Lung (tissue), 12 donors: ENCODE data around the gene KRTAP1-3. TPM values are rescaled to one million over a fixed set of nuclear protein-coding genes. Genes with fewer than 3 reads are reported as not detected.

ENCODE experiments used
- ATAC-seq: fragments of 200-7000 bp; cut with Tn5 transposase; one replicate; pipeline ENCODE4 v1.9.1; 2020; ENCODE audit warnings: moderate number of reproducible peaks; ENCODE audit not compliant: insufficient read depth, low FRiP score
- DNase-seq, 3 donors: peaks; one replicate each; pipeline ENCODE4 v3.0.0-alpha.2; 2013 to 2017
- H3K27ac ChIP-seq, 2 donors: one replicate each; pipeline ENCODE4 v1.5.1; 2013; ENCODE audit warnings: mild to moderate bottlenecking in 2 of 2, moderate library complexity in 2 of 2, control low read depth in 1 of 2, inconsistent platforms in 1 of 2, low read depth in 1 of 2, low read length in 1 of 2
- H3K27me3 ChIP-seq, 3 donors: one replicate each; pipeline ENCODE4 v1.5.1; 2013; ENCODE audit warnings: low read length in 2 of 3; ENCODE audit not compliant: control insufficient read depth in 3 of 3, insufficient read depth in 3 of 3
- H3K36me3 ChIP-seq, 4 donors: one replicate each; pipeline ENCODE4 v1.5.1; 2013; ENCODE audit warnings: low read length in 4 of 4, mild to moderate bottlenecking in 1 of 4, moderate library complexity in 1 of 4; ENCODE audit not compliant: control insufficient read depth in 4 of 4, insufficient read depth in 4 of 4
- H3K4me1 ChIP-seq, 5 donors: one replicate each; pipeline ENCODE4 v1.5.1; 2013; ENCODE audit warnings: low read length in 5 of 5, mild to moderate bottlenecking in 2 of 5, moderate library complexity in 1 of 5; ENCODE audit not compliant: control insufficient read depth in 5 of 5, insufficient read depth in 5 of 5
- H3K4me3 ChIP-seq: one replicate; pipeline ENCODE4 v1.5.1; 2013; ENCODE audit warnings: mild to moderate bottlenecking, control low read depth, moderate library complexity
- H3K9ac ChIP-seq, 2 donors: one replicate each; pipeline ENCODE4 v1.5.1; 2013; ENCODE audit warnings: low read length in 2 of 2, control low read depth in 1 of 2; ENCODE audit not compliant: insufficient read depth in 1 of 2
- H3K9me3 ChIP-seq, 4 donors: one replicate each; pipeline ENCODE4 v1.5.1; 2013; ENCODE audit warnings: low read length in 3 of 4, mild to moderate bottlenecking in 1 of 4, moderate library complexity in 1 of 4; ENCODE audit not compliant: control insufficient read depth in 4 of 4, insufficient read depth in 3 of 4
- WGBS, 2 donors: extraction: QIAGEN DNeasy Blood & Tissue Kit; methylation state at CpG; one replicate each; pipeline ENCODE4 v1.1.7; 2013; 5-methylcytosine and 5-hydroxymethylcytosine counted together
- polyA plus RNA-seq, 2 donors: library from polyadenylated mRNA; stranded (reverse); fragments of 200-250 nt; gene quantifications; one replicate each; pipeline ENCODE4 v1.2.1, GENCODE V29; 2013
- total RNA-seq, 2 donors: library from RNA; depleted of rRNA in 1 of 2; stranded (reverse); fragments of >200 nt in 1 of 2; gene quantifications; one replicate each; pipeline ENCODE4 v1.2.1, GENCODE V29; 2014 to 2021
- TF ChIP-seq, protein P1 (sequence below): IDR thresholded peaks from 2 replicates; pipeline ENCODE4 v1.5.1; 2012; ENCODE audit warnings: mild to moderate bottlenecking; ENCODE audit errors: control extremely low read depth, extremely low read depth
- donor health status: control.
- donor health status: control.
- donor health status: Bipolar disorder and iron deficiency.
- donor health status: healthy.
- donor health status: DM: yes; HTN: yes; CAD: no.

KRTAP1-3 gene
- total and polyA plus RNA-seq, 4 donors = not detected

DNA sequence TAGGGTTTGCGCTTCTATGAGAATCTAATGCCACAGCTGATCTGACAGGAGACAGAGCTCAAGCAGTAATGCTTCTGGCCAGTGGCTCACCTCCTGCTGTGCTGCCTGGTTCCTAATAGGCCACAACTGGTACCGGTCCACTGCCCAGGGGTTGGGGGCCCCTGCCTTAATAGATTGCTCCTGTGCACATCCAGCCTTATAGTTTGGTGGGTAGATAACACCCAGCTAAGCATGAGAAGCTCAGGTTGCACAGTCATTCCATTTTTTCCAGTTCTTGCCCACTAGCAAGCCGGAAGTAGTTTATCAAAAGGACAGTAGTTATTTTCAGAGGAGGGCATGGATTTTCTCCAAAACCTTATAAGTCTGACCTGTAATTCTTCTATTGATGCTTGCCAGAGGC lies 15.3 kb downstream of the KRTAP1-3 start:
- Histone ChIP-seq H3K9ac (no peak overlapping the region), H3K4me3 (no peak overlapping the region), H3K27ac (no peak overlapping the region), H3K4me1 (no peaks in the 10 kb centered on the region), H3K36me3 (no peaks in the 10 kb centered on the region), H3K27me3 (no peaks in the 10 kb centered on the region), H3K9me3 (peaks cover 0 to 4% (median 1%) of the 10 kb centered on the region in 4 donors)
- 94 to 96% methylated on average over 3 of the region's 3 CpGs for WGBS, 2 donors
- ATAC-seq (no peak), DNase-seq (no peak)
- TF ChIP-seq, protein P1, sequence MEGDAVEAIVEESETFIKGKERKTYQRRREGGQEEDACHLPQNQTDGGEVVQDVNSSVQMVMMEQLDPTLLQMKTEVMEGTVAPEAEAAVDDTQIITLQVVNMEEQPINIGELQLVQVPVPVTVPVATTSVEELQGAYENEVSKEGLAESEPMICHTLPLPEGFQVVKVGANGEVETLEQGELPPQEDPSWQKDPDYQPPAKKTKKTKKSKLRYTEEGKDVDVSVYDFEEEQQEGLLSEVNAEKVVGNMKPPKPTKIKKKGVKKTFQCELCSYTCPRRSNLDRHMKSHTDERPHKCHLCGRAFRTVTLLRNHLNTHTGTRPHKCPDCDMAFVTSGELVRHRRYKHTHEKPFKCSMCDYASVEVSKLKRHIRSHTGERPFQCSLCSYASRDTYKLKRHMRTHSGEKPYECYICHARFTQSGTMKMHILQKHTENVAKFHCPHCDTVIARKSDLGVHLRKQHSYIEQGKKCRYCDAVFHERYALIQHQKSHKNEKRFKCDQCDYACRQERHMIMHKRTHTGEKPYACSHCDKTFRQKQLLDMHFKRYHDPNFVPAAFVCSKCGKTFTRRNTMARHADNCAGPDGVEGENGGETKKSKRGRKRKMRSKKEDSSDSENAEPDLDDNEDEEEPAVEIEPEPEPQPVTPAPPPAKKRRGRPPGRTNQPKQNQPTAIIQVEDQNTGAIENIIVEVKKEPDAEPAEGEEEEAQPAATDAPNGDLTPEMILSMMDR = no peak

DNA sequence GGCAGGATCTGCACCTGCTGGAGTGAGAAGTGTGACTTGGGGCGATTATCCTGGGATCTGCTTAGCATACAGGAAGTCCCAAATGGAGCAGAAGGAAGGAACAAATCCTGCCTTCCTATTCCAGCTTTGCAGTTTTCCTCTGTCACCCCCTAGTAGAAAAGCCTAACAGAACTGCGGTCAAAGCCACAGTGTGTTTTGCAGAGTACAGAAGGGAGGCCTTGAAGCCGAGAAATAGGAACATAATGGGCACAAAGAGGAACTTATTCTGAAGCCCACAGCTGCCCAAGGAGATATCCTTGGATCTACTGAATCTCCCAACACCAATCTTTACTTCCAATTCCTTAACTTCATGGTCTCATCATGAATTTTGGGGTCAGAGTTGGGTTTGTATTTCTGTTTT lies 16.1 kb downstream of the KRTAP1-3 start:
- no peak for DNase-seq

DNA sequence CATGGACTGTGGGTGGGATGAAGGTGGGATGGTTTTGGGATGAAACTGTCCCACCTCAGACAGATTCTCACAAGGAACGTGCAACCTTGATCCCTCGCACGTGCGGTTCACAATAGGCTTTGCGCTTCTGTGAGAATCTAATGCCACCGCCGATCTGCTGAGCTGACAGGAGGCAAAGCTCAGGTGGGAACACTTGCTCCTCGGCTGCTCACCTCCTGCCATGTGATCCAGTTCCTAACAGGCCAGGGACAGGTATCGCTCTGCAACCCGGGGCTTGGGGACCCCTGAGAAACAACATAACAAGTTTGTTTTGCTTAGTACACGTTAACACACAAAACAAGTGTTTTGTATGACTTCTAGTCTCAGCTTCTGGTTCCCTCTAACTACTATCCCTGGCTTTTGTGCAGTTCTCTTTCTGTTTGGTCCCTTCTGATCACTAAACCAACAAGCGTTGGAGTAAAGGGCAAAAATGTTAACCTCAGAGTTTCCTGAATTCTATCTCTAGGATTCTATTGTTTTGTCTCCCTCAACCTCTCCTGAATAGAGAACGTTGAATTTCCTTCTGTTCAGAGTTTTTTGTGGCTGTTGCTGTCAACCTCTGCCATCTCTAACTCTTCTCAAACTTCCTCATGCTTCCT lies 18.0 kb downstream of the KRTAP1-3 start:
- H3K36me3 ChIP-seq = no peaks in the 10 kb centered on the region
- TF ChIP-seq, protein P1 = no peak
- H3K9ac ChIP-seq = no peak overlapping the region
- no peak for DNase-seq
- 81 to 82% methylated on average over 13 of the region's 13 CpGs for WGBS, 2 donors
- H3K27ac ChIP-seq = no peak overlapping the region
- H3K9me3 ChIP-seq = peaks cover 0 to 3% (median 0%) of the 10 kb centered on the region in 4 donors
- no peaks in the 10 kb centered on the region for H3K4me1 ChIP-seq
- ATAC-seq = no peak
- H3K4me3 ChIP-seq = no peak overlapping the region
- no peaks in the 10 kb centered on the region for H3K27me3 ChIP-seq

More for the DNA sequence above, 16.1 kb downstream of the KRTAP1-3 start:
- TF ChIP-seq, protein P1 = no peak
- Histone ChIP-seq H3K4me1 (no peaks in the 10 kb centered on the region), H3K9ac (no peak overlapping the region), H3K27me3 (no peaks in the 10 kb centered on the region), H3K4me3 (no peak overlapping the region), H3K27ac (no peak overlapping the region), H3K9me3 (peaks cover 0 to 4% (median 1%) of the 10 kb centered on the region in 4 donors), H3K36me3 (no peaks in the 10 kb centered on the region)
- 29 to 73% methylated on average over 3 of the region's 3 CpGs for WGBS, 2 donors
- no peak for ATAC-seq

DNA sequence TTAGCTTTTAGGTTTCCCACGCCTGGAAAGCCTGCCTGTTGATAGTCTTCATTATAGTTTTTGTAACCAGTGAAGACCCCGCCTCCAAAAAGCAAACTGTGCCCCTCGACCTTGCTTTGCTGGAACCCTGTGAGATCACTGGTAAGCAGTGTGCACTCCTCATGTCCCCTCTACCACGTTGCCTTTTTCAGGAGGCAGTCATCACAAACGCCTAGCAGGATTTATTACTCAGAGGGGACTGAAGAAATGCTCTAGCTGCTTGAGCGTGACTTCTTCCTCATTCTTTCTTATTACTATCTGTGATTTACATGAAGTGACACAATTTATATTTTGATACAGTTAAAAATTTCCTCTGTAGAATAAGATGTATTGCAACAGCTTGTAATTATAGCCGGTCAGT lies 19.2 kb downstream of the KRTAP1-3 start:
- Histone ChIP-seq H3K27ac (no peak overlapping the region), H3K36me3 (no peaks in the 10 kb centered on the region), H3K4me3 (no peak overlapping the region), H3K27me3 (no peaks in the 10 kb centered on the region), H3K9ac (no peak overlapping the region), H3K4me1 (no peaks in the 10 kb centered on the region), H3K9me3 (peaks cover 0 to 3% (median 0%) of the 10 kb centered on the region in 4 donors)
- TF ChIP-seq, protein P1 = no peak
- ATAC-seq (no peak), DNase-seq (no peak)
- 71 to 74% methylated on average over 7 of the region's 7 CpGs for WGBS, 2 donors
